HL-60 (cell line): ENCODE results near the gene KCTD5.

ENCODE experiments used
- DNase-seq, 2 experiments: peaks; one replicate each; pipeline ENCODE4 v3.0.0-alpha.2; 2010 to 2020; ENCODE audit warnings: low read depth in 1 of 2, low spot score in 1 of 2
- H3K27ac ChIP-seq: fragments of 250-450 bp; sonication (Bioruptor Pico); replicated peaks from 2 replicates; pipeline ENCODE4 v1.5.1; 2020; ENCODE audit warnings: mild to moderate bottlenecking, moderate library complexity
- H3K27me3 ChIP-seq: fragments of 250-450 bp; sonication (Bioruptor Pico); 2 replicates; pipeline ENCODE4 v1.5.1; 2021; ENCODE audit warnings: mild to moderate bottlenecking, moderate library complexity; ENCODE audit not compliant: insufficient read depth, poor library complexity, severe bottlenecking
- H3K4me3 ChIP-seq: replicated peaks from 2 replicates; pipeline ENCODE4 v1.5.1; 2011; ENCODE audit warnings: mild to moderate bottlenecking, control low read depth, low read length; ENCODE audit not compliant: insufficient read depth
- CTCF ChIP-seq: IDR thresholded peaks from one replicate; pipeline ENCODE4 v1.5.1; 2011; ENCODE audit warnings: low read length, control low read depth, inconsistent platforms; ENCODE audit not compliant: insufficient read depth
- GABPA ChIP-seq: IDR thresholded peaks from 2 replicates; pipeline ENCODE4 v1.6.1; 2012; ENCODE audit warnings: low read depth
- POLR2AphosphoS5 ChIP-seq: IDR thresholded peaks from 2 replicates; pipeline ENCODE4 v1.6.1; 2012; ENCODE audit warnings: low read depth
- REST ChIP-seq: IDR thresholded peaks from 2 replicates; pipeline ENCODE4 v1.6.1; 2012; ENCODE audit warnings: low read depth; ENCODE audit not compliant: insufficient replicate concordance
- SPI1 ChIP-seq: IDR thresholded peaks from 2 replicates; pipeline ENCODE4 v1.6.1; 2012; ENCODE audit warnings: low read depth, mild to moderate bottlenecking, borderline replicate concordance

The KCTD5 gene

GRCh38 chr16:2715966-2716885 is 33.9 kb downstream of the KCTD5 start:
- no peak overlapping the region for H3K4me3 ChIP-seq
- DNase-seq = no peak
- TF ChIP-seq POLR2AphosphoS5 = no peak
- no peak for TF ChIP-seq CTCF
- no peak for TF ChIP-seq REST
- TF ChIP-seq SPI1 = no peak
- TF ChIP-seq GABPA = no peak
- H3K27me3 ChIP-seq = no peaks in the 10 kb centered on the region
- H3K27ac ChIP-seq = no peak overlapping the region

DNA sequence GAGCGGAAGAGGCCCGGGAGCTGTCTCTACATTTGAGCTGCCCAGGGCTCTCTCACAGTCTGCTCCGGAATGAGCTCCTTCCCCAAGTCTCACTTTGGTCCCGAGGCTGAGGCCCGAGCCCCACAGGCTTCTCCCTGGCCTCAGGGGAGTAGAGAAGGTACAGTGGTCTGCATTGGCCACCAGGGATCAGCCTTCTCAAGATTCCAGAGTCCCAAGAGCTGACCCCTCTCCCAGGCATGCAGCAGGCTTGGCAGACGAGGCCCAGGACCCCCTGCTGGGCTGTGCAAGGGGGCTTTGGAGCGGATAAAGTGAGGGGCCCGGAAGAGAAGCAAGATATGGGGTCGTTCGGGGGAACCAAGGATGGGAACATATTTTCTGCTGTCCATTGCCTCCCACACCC is 34.6 kb downstream of the KCTD5 start:
- no peaks in the 10 kb centered on the region for H3K27me3 ChIP-seq
- TF ChIP-seq CTCF (no peak), POLR2AphosphoS5 (no peak), SPI1 (no peak)
- H3K27ac ChIP-seq = no peak overlapping the region
- DNase-seq = no peak
- no peak overlapping the region for H3K4me3 ChIP-seq

DNA sequence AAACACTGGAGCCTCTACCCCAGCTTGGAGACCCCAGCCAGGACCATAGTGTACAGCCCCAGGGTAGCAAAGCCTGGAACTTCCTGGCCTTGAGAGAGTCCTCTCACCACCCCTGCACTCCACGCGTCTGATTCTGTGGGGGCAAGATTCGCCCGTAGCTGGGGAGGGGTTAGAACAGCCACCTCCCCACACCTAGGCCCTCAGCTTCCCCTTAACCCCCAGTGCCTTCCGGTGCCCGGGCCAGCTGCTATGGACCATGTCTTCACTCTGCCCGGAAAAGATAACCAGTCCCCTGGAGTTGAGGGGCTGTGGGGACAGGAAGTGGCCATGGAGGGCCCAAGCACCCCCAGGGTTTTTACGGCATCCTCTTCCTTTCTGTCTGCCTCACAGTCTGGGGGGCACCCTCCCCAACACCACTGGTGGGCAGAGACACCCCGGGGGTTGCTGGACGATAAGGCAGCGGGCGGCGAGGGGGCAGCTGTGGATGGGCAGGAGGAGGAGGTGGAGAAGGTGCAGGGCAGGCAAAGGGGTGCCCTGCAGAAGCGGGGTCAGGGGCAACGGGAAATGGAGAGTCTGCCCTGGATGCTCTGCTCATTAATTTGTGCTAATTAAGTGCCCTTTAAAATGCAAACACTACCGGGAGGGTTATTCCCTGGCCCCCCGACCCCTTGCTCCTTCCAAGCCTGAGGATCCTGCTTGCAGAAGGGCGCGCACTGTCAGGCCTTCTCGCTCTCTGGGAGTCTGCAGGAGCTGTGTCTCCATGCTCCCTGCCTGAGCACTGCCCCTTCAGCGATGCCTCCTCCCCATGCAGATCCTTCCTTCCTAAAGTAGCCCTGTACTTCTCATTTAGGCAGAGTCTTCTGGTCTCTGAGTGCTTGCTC is 35.3 kb downstream of the KCTD5 start:
- Histone ChIP-seq H3K4me3 (no peak overlapping the region), H3K27me3 (no peaks in the 10 kb centered on the region), H3K27ac (no peak overlapping the region)
- TF ChIP-seq CTCF (no peak), POLR2AphosphoS5 (no peak), GABPA (no peak), REST (no peak), SPI1 (no peak)
- DNase-seq = no peak
